ENCODE measurements around the gene ENOX2. TPM values are rescaled to one million over a fixed set of nuclear protein-coding genes. Genes with fewer than 3 reads are reported as not detected.

ENOX2 gene
- total RNA-seq, 3 donors from 2014 or later, result 11.5 to 20.3 (median 15.2) TPM

- H3K4me1 ChIP-seq, result no peaks in the 10 kb centered on the region
- no peak overlapping the region for H3K27ac ChIP-seq
- H3K36me3 ChIP-seq, result no peaks in the 10 kb centered on the region
- H3K27me3 ChIP-seq, result peaks cover 0 to 23% of the 10 kb centered on the region in 2 donors
- intact Hi-C loops (cut with DNase I; ENCODE audit: low total_unique reads), result no loop called here
- DNase-seq (ENCODE audit: low spot score in 2 of 2), result no peak
- H3K4me3 ChIP-seq, result no peak overlapping the region
- no peaks in the 10 kb centered on the region for H3K9me3 ChIP-seq
- TF ChIP-seq CTCF (IDR thresholded peaks at IDR 0.05), result no peak
- TF ChIP-seq POLR2AphosphoS5 (IDR thresholded peaks at IDR 0.05), result no peak
- TF ChIP-seq POLR2A (IDR thresholded peaks at IDR 0.05), result no peak
Measured at GRCh38 chrX:130834830-130835229, 68.2 kb downstream of the ENOX2 start.

GRCh38 chrX:130834149-130834548 lies 68.9 kb downstream of the ENOX2 start:
- DNase-seq (ENCODE audit: low spot score in 2 of 2), result no peak
- Histone ChIP-seq H3K4me1 (no peaks in the 10 kb centered on the region), H3K36me3 (no peaks in the 10 kb centered on the region), H3K9me3 (no peaks in the 10 kb centered on the region), H3K4me3 (no peak overlapping the region), H3K27me3 (peaks cover 0 to 19% of the 10 kb centered on the region in 2 donors), H3K27ac (no peak overlapping the region)
- TF ChIP-seq CTCF (IDR thresholded peaks at IDR 0.05), result no peak
- intact Hi-C loops (cut with DNase I; ENCODE audit: low total_unique reads), result no loop called here

- Histone ChIP-seq H3K9me3 (no peaks in the 10 kb centered on the region), H3K27ac (no peak overlapping the region), H3K36me3 (no peaks in the 10 kb centered on the region), H3K4me1 (no peaks in the 10 kb centered on the region), H3K4me3 (no peak overlapping the region), H3K27me3 (peaks cover 0 to 6% of the 10 kb centered on the region in 2 donors)
- TF ChIP-seq POLR2A (IDR thresholded peaks at IDR 0.05) (no peak), CTCF (IDR thresholded peaks at IDR 0.05) (no peak), POLR2AphosphoS5 (IDR thresholded peaks at IDR 0.05) (no peak)
- no peak for DNase-seq (ENCODE audit: low spot score in 2 of 2)
- intact Hi-C loops (cut with DNase I; ENCODE audit: low total_unique reads), result no loop called here
Measured at GRCh38 chrX:130831347-130831722, 71.7 kb downstream of the ENOX2 start.

- no peaks in the 10 kb centered on the region for H3K4me1 ChIP-seq
- H3K9me3 ChIP-seq, result no peaks in the 10 kb centered on the region
- no peak overlapping the region for H3K27ac ChIP-seq
- TF ChIP-seq POLR2AphosphoS5 (IDR thresholded peaks at IDR 0.05) (no peak), POLR2A (IDR thresholded peaks at IDR 0.05) (no peak), CTCF (IDR thresholded peaks at IDR 0.05) (no peak)
- H3K4me3 ChIP-seq, result no peak overlapping the region
- H3K36me3 ChIP-seq, result no peaks in the 10 kb centered on the region
- peaks cover 0 to 6% of the 10 kb centered on the region in 2 donors for H3K27me3 ChIP-seq
- no peak for DNase-seq (ENCODE audit: low spot score in 2 of 2)
- intact Hi-C loops (cut with DNase I; ENCODE audit: low total_unique reads), result no loop called here
Measured at GRCh38 chrX:130830599-130831346, 72.2 kb downstream of the ENOX2 start.

- intact Hi-C loops (cut with DNase I; ENCODE audit: low total_unique reads), result no loop called here
- no peaks in the 10 kb centered on the region for H3K36me3 ChIP-seq
Measured at GRCh38 chrX:130829526-130830515, 73.2 kb downstream of the ENOX2 start.

More at GRCh38 chrX:130829526-130830515, 73.2 kb downstream of the ENOX2 start:
- TF ChIP-seq POLR2AphosphoS5 (IDR thresholded peaks at IDR 0.05), result no peak
- no peak for TF ChIP-seq CTCF (IDR thresholded peaks at IDR 0.05)
- TF ChIP-seq POLR2A (IDR thresholded peaks at IDR 0.05), result no peak
- DNase-seq (ENCODE audit: low spot score in 2 of 2), result no peak
- H3K27ac ChIP-seq, result no peak overlapping the region
- no peaks in the 10 kb centered on the region for H3K4me1 ChIP-seq
- H3K4me3 ChIP-seq, result no peak overlapping the region
- no peaks in the 10 kb centered on the region for H3K9me3 ChIP-seq
- H3K27me3 ChIP-seq, result peaks cover 0 to 6% of the 10 kb centered on the region in 2 donors
